Endothelial cell of umbilical vein (primary cell): ENCODE data around the gene BLOC1S6. TPM values are rescaled to one million over a fixed set of nuclear protein-coding genes. Genes with fewer than 3 reads are reported as not detected.

Experiments
- BruUV-seq: library from RNA; stranded (reverse); fragments of 400-500 nt; replicated peaks from 2 replicates; lab custom pipeline; 2021; lab: Mats Ljungman, UMichigan
- CTCF ChIA-PET: fragments of 300-600, 350-600 bp; sonication (Branson Sonifier 250); formaldehyde crosslinking; loops from one replicate; lab custom pipeline; 2021; ENCODE audit warnings: antibody characterized with exemption, inconsistent platforms; lab: Charles Lee
- POLR2A ChIA-PET: fragments of 300-600, 350-600 bp; sonication (Branson Sonifier 250); formaldehyde crosslinking; loops from one replicate; lab custom pipeline; 2021; ENCODE audit warnings: antibody characterized with exemption, inconsistent platforms; lab: Charles Lee
- DNase-seq: peaks from one replicate; pipeline ENCODE4 v3.0.0-alpha.2; 2011; ENCODE audit warnings: low read depth, low spot score
- FAIRE-seq: peaks from 2 replicates; lab custom pipeline; 2011; peaks lifted over from hg19 to GRCh38; lab: Jason Lieb, UNC
- H2AFZ ChIP-seq: 2 replicates; pipeline ENCODE4 v1.6.0; 2012; ENCODE audit warnings: low read depth, low read length, control low read depth, inconsistent platforms
- H3K27ac ChIP-seq: 2 replicates; pipeline ENCODE4 v1.5.1; 2011; ENCODE audit warnings: low read depth, mild to moderate bottlenecking, control low read depth, low read length, moderate library complexity; ENCODE audit not compliant: insufficient read depth
- H3K27me3 ChIP-seq, 2 experiments: 2 replicates each; pipeline versions ENCODE4 v1.6.0 to v1.6.1; 2011; ENCODE audit warnings: low read length in 2 of 2, mixed read lengths in 1 of 2; ENCODE audit not compliant: control insufficient read depth in 2 of 2, insufficient read depth in 2 of 2
- H3K36me3 ChIP-seq, 2 experiments: 2 replicates in 1 of 2; 3 replicates in 1 of 2; pipeline ENCODE4 v1.5.1; 2011; ENCODE audit warnings: low read length in 2 of 2, mild to moderate bottlenecking in 1 of 2, moderate library complexity in 1 of 2; ENCODE audit not compliant: control insufficient read depth in 2 of 2, insufficient read depth in 2 of 2; ENCODE audit errors: extremely low read depth in 1 of 2
- H3K4me1 ChIP-seq: 3 replicates; pipeline ENCODE4 v1.5.1; 2011; ENCODE audit warnings: mild to moderate bottlenecking, low read length; ENCODE audit not compliant: control insufficient read depth, insufficient read depth; ENCODE audit errors: extremely low read depth
- H3K4me2 ChIP-seq: 2 replicates; pipeline ENCODE4 v1.6.1; 2011; ENCODE audit warnings: low read length, control low read depth, mixed read lengths; ENCODE audit not compliant: insufficient read depth
- H3K4me3 ChIP-seq, 3 experiments: fragments of 200-600 bp in 1 of 3; sonication (generic), shearing (Covaris generic) in 1 of 3; replicated peaks in 1 of 3; 2 replicates each; pipeline ENCODE4 v1.5.1; 2011 to 2016; ENCODE audit warnings: control low read depth in 3 of 3, low read length in 3 of 3, mild to moderate bottlenecking in 2 of 3, inconsistent platforms in 1 of 3, low read depth in 1 of 3, moderate library complexity in 1 of 3; ENCODE audit not compliant: insufficient read depth in 1 of 3
- H3K79me2 ChIP-seq: 2 replicates; pipeline ENCODE4 v1.6.0; 2012; ENCODE audit warnings: low read length, inconsistent platforms; ENCODE audit not compliant: control insufficient read depth, insufficient read depth
- H3K9ac ChIP-seq: replicated peaks from 2 replicates; pipeline ENCODE3; 2011; ENCODE audit warnings: low read length, control low read depth; ENCODE audit not compliant: insufficient read depth; ENCODE audit errors: extremely low read depth
- H3K9me1 ChIP-seq: replicated peaks from 3 replicates; pipeline ENCODE4 v1.6.0; 2011; ENCODE audit warnings: mild to moderate bottlenecking, low read length; ENCODE audit not compliant: control insufficient read depth, insufficient read depth; ENCODE audit errors: extremely low read depth
- H3K9me3 ChIP-seq: replicated peaks from 2 replicates; pipeline ENCODE4 v1.5.1; 2012; ENCODE audit warnings: low read length, inconsistent platforms; ENCODE audit not compliant: control insufficient read depth, insufficient read depth
- H4K20me1 ChIP-seq: replicated peaks from 2 replicates; pipeline ENCODE3; 2011; ENCODE audit warnings: mild to moderate bottlenecking, low read length; ENCODE audit not compliant: control insufficient read depth, insufficient read depth; ENCODE audit errors: extremely low read depth
- CTCF ChIP-seq, 2 donors: IDR thresholded peaks; 1 replicate in 1 of 2; 2 replicates in 1 of 2; pipeline ENCODE4 v1.5.1; 2011; ENCODE audit warnings: low read length in 2 of 2, mild to moderate bottlenecking in 2 of 2, moderate library complexity in 2 of 2, control low read depth in 1 of 2, inconsistent platforms in 1 of 2, low read depth in 1 of 2; ENCODE audit not compliant: insufficient read depth in 1 of 2; ENCODE audit errors: extremely low read depth in 1 of 2
- EZH2 ChIP-seq: IDR thresholded peaks from 2 replicates; pipeline ENCODE4 v1.6.1; 2012; ENCODE audit warnings: borderline replicate concordance, low read depth, mild to moderate bottlenecking, moderate library complexity, low read length, inconsistent platforms; ENCODE audit not compliant: severe bottlenecking
- FOS ChIP-seq: IDR thresholded peaks from 2 replicates; pipeline ENCODE4 v1.6.1; 2011; ENCODE audit warnings: mild to moderate bottlenecking, low read length, moderate library complexity, borderline replicate concordance; ENCODE audit not compliant: insufficient read depth
- GATA2 ChIP-seq: IDR thresholded peaks from 2 replicates; pipeline ENCODE4 v1.7.0; 2011; ENCODE audit warnings: low read depth, mild to moderate bottlenecking, moderate library complexity, mixed read lengths, low read length; ENCODE audit not compliant: insufficient read length, insufficient read depth
- JUN ChIP-seq: IDR thresholded peaks from 2 replicates; pipeline ENCODE4 v1.6.1; 2011; ENCODE audit warnings: borderline replicate concordance, low read depth; ENCODE audit not compliant: insufficient read length, insufficient read depth
- MAX ChIP-seq: IDR thresholded peaks from 2 replicates; pipeline ENCODE4 v1.6.1; 2011; ENCODE audit not compliant: insufficient read depth, insufficient read length
- MYC ChIP-seq: IDR thresholded peaks from one replicate; pipeline ENCODE4 v1.6.1; 2011; ENCODE audit warnings: mild to moderate bottlenecking, low read depth, low read length
- POLR2A ChIP-seq: IDR thresholded peaks from 2 replicates; pipeline ENCODE4 v1.6.1; 2012; ENCODE audit warnings: low read depth, mild to moderate bottlenecking, control low read depth, low read length
- POLR2AphosphoS5 ChIP-seq: IDR thresholded peaks from 2 replicates; pipeline ENCODE4 v1.6.1; 2012; ENCODE audit warnings: low read depth, mild to moderate bottlenecking, control low read depth, low read length, moderate library complexity; ENCODE audit not compliant: insufficient read depth
- dilution Hi-C: fragments of 300-500 bp; cut with MboI; formaldehyde crosslinking; loops from one replicate; pipeline ENCODE4 v1.15.0; 2019; ENCODE audit warnings: low sequenced_read_pairs; ENCODE audit not compliant: extremely low pct_ligation_motif_present
- intact Hi-C: fragments of 100-400 bp; cut with micrococcal nuclease; formaldehyde crosslinking; loops from one replicate; pipeline ENCODE4 v1.10.0; 2022
- polyA plus RNA-seq, 4 experiments: library from polyadenylated mRNA; depleted of rRNA in 3 of 4; stranded (reverse) in 3 of 4; unstranded in 1 of 4; fragments of >200 nt; gene quantifications; 2 replicates each; pipeline versions ENCODE4 v1.2.1 to v1.2.3, GENCODE V29; 2011 to 2012; ENCODE audit warnings: missing spikeins in 1 of 4
- total RNA-seq: library from RNA; stranded (reverse); gene quantifications from 2 replicates; pipeline ENCODE4 v1.2.3, GENCODE V29; 2021

Gene BLOC1S6
- total and polyA plus RNA-seq, 2 donors (not counting 3 experiments of a cell fraction or from before 2014, with no cell fraction given) = 8.2 to 39.2 TPM

DNA sequence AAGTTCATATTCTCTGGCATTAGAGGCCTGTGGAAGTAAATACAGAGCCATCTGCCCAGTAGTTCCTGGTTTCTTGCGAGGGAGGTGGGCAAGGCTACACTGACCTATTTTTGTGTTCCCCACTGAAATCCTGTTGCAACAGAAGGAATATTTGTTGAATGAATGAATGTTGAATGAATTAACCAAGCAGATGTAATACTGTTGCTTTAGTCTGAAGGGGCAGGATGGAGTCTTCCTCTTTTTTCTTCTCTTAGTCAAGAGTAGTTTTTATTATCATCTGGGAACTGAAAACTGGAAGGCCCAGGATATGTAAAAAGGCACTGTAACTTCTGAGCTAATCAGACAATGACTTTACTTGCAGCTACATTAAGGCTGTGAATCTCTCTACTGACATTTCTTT lies 17.1 kb downstream of the BLOC1S6 start:
- Histone ChIP-seq H3K36me3 (peaks cover 5% of the 10 kb centered on the region in 2 experiments), H3K27ac (no peak overlapping the region), H3K4me3 (no peak overlapping the region), H4K20me1 (peaks cover 2% of the 10 kb centered on the region), H3K4me1 (no peaks in the 10 kb centered on the region), H3K27me3 (no peaks in the 10 kb centered on the region), H3K4me2 (no peak overlapping the region), H3K9ac (no peak overlapping the region), H3K9me3 (no peaks in the 10 kb centered on the region), H3K9me1 (no peaks in the 10 kb centered on the region), H3K79me2 (peaks cover 12% of the 10 kb centered on the region), H2AFZ (no peak overlapping the region)
- TF ChIP-seq GATA2 (no peak), CTCF (IDR thresholded peaks at IDR 0.05; ENCODE audit: extremely low read depth in 1 of 2, insufficient read depth in 1 of 2, low read depth in 1 of 2, low read length in 2 of 2) (no peak), POLR2AphosphoS5 (no peak), FOS (no peak), JUN (no peak), MAX (no peak), MYC (no peak), EZH2 (no peak), POLR2A (no peak)
- dilution Hi-C loops = no loop called here
- intact Hi-C loops = no loop called here
- DNase-seq (no peak), FAIRE-seq (no peak)
- no TSS peak for BruUV-seq
- ChIA-PET POLR2A (no interaction called here), CTCF (interaction anchor here (1.3 to 2.0 kb wide), 2 partner anchors 10 to 16 kb away, joined by 3 to 6 read pairs; no protein-coding TSS in a partner anchor)
